GM12874 (cell line): ENCODE results near the gene WWOX.

Source experiments
- TF ChIP-seq, protein P1 (sequence below): IDR thresholded peaks from 2 replicates; pipeline ENCODE4 v1.5.1; 2011; ENCODE audit warnings: low read depth, mild to moderate bottlenecking, control low read depth, low read length, moderate library complexity; ENCODE audit not compliant: insufficient read depth

Gene WWOX

DNA sequence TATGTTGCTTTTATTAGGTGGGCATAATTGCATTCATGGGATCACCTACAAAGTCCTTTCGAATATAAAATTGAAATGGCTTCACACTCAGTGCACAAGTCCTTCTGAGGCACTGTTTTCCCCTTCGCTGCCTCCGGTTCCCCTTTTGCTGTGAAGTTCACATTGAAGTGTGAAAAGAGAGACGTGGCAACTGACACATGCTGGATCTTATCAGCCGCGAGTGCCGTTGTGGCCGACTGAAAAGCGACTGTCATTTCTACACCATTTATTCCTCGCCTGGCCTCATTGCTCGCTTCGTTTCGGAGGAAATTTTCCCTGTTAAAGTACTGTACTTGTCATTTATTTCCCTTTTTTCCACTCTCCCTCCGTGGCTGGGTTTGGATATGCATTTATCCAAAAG lies 1077.6 kb downstream of the WWOX start:
- TF ChIP-seq, protein P1, sequence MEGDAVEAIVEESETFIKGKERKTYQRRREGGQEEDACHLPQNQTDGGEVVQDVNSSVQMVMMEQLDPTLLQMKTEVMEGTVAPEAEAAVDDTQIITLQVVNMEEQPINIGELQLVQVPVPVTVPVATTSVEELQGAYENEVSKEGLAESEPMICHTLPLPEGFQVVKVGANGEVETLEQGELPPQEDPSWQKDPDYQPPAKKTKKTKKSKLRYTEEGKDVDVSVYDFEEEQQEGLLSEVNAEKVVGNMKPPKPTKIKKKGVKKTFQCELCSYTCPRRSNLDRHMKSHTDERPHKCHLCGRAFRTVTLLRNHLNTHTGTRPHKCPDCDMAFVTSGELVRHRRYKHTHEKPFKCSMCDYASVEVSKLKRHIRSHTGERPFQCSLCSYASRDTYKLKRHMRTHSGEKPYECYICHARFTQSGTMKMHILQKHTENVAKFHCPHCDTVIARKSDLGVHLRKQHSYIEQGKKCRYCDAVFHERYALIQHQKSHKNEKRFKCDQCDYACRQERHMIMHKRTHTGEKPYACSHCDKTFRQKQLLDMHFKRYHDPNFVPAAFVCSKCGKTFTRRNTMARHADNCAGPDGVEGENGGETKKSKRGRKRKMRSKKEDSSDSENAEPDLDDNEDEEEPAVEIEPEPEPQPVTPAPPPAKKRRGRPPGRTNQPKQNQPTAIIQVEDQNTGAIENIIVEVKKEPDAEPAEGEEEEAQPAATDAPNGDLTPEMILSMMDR = no peak

DNA sequence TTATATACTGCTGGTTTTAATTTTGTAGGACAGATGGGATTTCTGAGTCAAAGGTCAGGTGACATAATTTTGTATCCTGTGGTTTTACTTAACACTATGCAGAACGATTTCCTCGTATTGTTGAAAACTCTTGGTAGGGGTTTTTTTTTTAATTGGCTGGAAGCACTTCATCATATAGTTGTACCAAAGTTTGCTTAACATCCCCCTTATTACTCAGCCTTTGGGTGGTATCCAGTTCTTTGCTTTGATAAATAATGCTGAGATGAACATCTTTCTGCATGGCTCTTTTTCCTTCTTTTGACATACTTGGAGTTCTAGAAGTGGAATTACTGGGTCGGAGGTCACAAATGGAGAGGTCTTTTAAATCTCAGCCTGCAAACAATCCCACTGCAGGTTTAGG lies 1082.0 kb downstream of the WWOX start:
- TF ChIP-seq, protein P1 = no peak

DNA sequence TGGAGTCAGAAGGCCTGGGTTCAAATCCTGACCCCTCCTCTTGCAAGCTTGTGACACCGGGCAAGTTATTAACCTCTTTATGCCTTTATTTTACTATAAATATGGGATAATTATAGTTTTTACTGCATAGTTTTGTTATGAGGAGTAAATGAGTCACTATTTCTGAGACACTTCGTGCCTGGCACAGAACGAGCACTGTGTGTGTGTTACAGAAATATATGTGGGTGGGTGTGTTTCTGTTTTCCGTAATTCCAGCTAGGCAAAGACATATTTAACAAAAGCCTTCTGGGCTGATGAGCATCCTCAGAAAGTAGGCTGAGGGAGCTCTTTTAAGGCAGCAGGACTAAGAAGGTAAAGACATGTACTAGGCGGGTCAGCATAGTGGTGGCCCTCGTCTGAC lies 1083.2 kb downstream of the WWOX start:
- TF ChIP-seq, protein P1 = no peak

DNA sequence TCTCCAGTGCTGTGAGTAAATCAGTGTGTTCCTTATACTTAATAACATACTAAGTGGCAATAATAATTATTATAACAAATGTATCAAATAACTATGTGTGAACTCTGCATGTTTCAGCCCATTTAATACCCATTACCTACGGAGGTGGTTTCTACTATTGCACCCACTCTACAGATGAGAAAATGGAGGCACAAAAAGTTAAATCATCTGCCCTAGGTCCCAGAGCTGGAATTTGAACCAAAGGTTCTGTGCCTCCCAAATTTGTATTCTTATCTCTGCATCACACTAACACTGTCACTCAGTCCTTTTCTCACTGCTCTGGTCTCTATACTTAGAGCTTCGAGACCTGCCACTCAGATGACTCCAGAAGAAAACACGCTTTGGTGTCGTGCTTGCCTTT lies 1084.1 kb downstream of the WWOX start:
- TF ChIP-seq, protein P1 = no peak

DNA sequence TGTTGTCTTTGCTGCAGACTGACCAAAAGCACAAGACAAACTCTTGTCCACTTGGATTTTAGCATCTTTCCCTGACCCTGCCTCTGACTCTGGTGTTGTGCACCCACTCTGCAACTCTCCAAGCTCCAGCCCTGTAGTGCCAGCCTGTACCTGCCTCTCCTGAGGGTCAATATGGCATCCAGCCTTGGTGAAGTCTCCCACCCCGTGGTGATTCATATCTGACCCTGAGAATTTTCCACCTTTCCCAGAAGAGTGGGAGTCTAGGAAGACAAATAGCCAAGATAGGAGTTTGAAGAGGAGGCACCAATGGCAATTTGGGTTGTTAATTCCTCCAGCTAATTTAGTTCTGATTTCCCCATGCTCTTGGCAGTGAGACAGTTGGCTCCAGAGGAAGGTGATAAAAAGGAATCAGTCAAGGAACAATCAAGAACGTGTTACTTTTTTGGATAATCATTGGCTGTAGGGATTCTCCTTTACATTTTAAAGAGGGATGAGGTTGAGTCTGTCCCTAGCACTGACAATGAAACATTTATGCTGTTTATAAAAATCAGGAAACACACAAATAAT lies 1085.1 kb downstream of the WWOX start:
- TF ChIP-seq, protein P1 = no peak

DNA sequence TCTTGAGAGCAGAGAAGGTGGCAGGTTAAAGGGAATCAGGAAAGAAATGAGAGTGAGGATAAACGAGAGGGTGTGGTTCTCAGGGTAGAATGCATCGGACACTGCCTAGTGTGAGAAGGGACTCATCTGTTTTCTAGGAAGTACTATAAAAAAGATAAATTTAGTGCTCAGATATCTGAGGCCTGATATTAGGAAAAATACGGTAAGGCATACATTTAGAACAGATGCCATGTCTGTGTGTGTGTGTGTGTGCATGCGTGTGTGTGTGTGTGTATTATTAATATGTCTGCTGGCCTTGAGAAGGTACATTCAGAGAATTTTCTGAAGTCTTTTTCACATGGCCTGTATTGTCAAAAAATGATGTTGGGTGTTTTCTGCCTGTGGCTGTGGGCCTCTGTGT lies 1086.3 kb downstream of the WWOX start:
- TF ChIP-seq, protein P1 = no peak

DNA sequence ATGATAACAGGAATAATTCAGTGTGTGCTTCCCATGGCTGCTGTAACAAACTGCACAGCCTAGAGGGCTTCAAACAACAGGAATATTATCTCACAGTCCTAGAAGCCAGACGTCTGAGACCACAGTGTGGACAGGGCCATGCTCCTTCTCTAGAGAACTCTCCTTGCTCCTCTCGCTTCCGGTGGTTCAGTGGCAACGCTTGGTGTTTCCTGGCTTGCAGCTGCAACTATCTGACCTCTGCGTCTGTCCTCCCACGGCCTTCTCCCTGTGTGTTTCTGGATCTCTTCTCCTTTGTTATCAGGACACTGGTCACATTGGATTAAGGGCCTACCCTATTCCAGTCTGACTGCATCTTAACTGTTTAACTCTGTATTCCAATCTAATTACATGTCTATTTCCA lies 1086.7 kb downstream of the WWOX start:
- TF ChIP-seq, protein P1 = no peak
